ENCODE data around the gene SSRP1.

DNA sequence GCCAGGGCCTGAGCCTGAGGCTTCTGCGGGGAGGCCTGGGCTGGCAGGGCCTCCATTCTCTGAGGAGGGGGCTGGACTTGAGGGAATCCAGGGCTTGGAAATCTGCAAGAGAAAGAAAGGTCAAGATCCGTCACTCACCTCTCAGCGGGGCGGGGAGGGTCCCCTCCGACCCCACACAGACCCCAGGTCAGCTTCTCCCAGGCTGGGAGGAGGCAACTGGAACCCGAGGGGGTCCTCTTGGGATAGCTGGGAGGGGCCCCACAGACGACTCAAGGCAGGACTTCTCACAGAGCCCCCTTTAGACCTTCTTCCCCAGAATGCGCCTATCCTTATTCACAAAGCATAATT, 21.9 kb downstream of the SSRP1 start:
- no peak for TF ChIP-seq POLR2A (IDR thresholded peaks at IDR 0.05)
- TF ChIP-seq, protein P1, sequence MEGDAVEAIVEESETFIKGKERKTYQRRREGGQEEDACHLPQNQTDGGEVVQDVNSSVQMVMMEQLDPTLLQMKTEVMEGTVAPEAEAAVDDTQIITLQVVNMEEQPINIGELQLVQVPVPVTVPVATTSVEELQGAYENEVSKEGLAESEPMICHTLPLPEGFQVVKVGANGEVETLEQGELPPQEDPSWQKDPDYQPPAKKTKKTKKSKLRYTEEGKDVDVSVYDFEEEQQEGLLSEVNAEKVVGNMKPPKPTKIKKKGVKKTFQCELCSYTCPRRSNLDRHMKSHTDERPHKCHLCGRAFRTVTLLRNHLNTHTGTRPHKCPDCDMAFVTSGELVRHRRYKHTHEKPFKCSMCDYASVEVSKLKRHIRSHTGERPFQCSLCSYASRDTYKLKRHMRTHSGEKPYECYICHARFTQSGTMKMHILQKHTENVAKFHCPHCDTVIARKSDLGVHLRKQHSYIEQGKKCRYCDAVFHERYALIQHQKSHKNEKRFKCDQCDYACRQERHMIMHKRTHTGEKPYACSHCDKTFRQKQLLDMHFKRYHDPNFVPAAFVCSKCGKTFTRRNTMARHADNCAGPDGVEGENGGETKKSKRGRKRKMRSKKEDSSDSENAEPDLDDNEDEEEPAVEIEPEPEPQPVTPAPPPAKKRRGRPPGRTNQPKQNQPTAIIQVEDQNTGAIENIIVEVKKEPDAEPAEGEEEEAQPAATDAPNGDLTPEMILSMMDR (IDR thresholded peaks at IDR 0.05) = no peak
- TF ChIP-seq EP300 (IDR thresholded peaks at IDR 0.05) = no peak

Data from tibial nerve (tissue), 4 donors.